Upper lobe of left lung (tissue), 4 donors: Measurements from ENCODE around the gene NHERF2.

Experiments used
- EP300 ChIP-seq, 4 donors: sonication (generic); formaldehyde crosslinking; IDR thresholded peaks; one replicate each; pipeline ENCODE4 v1.5.1; 2017; ENCODE audit warnings: antibody characterized with exemption in 4 of 4, control low read depth in 2 of 4
- POLR2A ChIP-seq, 4 donors: fragments of 450-650 bp; IDR thresholded peaks; one replicate each; pipeline ENCODE4 v1.5.1; 2016 to 2017; ENCODE audit warnings: antibody characterized with exemption in 4 of 4, mild to moderate bottlenecking in 2 of 4
- TF ChIP-seq, protein P1 (sequence below), 6 experiments: fragments of 450-650 bp in 4 of 6; fragments of 200-600 bp in 2 of 6; sonication (generic) in 2 of 6; IDR thresholded peaks; one replicate each; pipeline ENCODE4 v1.5.1; 2016 to 2019; ENCODE audit warnings: antibody characterized with exemption in 6 of 6

- TF ChIP-seq EP300 (IDR thresholded peaks at IDR 0.05) (no peak), POLR2A (IDR thresholded peaks at IDR 0.05) (no peak)
- TF ChIP-seq, protein P1, sequence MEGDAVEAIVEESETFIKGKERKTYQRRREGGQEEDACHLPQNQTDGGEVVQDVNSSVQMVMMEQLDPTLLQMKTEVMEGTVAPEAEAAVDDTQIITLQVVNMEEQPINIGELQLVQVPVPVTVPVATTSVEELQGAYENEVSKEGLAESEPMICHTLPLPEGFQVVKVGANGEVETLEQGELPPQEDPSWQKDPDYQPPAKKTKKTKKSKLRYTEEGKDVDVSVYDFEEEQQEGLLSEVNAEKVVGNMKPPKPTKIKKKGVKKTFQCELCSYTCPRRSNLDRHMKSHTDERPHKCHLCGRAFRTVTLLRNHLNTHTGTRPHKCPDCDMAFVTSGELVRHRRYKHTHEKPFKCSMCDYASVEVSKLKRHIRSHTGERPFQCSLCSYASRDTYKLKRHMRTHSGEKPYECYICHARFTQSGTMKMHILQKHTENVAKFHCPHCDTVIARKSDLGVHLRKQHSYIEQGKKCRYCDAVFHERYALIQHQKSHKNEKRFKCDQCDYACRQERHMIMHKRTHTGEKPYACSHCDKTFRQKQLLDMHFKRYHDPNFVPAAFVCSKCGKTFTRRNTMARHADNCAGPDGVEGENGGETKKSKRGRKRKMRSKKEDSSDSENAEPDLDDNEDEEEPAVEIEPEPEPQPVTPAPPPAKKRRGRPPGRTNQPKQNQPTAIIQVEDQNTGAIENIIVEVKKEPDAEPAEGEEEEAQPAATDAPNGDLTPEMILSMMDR (IDR thresholded peaks at IDR 0.05): no peak
Measured at GRCh38 chr16:2040041-2040786, 13.5 kb downstream of the NHERF2 start.
